ENCODE results near the gene CREB5. TPM values are rescaled to one million over a fixed set of nuclear protein-coding genes. Genes with fewer than 3 reads are reported as not detected.
"Not testable (repeated sequence)": the region's sequence is repeated elsewhere in the genome, so short reads cannot be mapped to it uniquely, and the experiment has no call there.

The CREB5 gene
- total RNA-seq, 2 experiments from 2014 or later = not detected

- CTCF ChIA-PET = no interaction called here
- H3K4me3 Mint-ChIP-seq = no peak overlapping the region
- H3K4me1 Mint-ChIP-seq (ENCODE audit: low read depth) = no peaks in the 10 kb centered on the region
- ATAC-seq (no peak), DNase-seq (no peak)
- H3K36me3 Mint-ChIP-seq (ENCODE audit: low read depth) = no peaks in the 10 kb centered on the region
- POLR2A ChIA-PET = no interaction called here
- H3K27ac Mint-ChIP-seq = no peak overlapping the region
- peaks cover 5% of the 10 kb centered on the region for H3K9me3 Mint-ChIP-seq (ENCODE audit: insufficient read depth)
- H3K27me3 Mint-ChIP-seq (ENCODE audit: low read depth) = peaks cover 16% of the 10 kb centered on the region
Measured at GRCh38 chr7:28551331-28551730, 139.0 kb downstream of the CREB5 start.

DNA sequence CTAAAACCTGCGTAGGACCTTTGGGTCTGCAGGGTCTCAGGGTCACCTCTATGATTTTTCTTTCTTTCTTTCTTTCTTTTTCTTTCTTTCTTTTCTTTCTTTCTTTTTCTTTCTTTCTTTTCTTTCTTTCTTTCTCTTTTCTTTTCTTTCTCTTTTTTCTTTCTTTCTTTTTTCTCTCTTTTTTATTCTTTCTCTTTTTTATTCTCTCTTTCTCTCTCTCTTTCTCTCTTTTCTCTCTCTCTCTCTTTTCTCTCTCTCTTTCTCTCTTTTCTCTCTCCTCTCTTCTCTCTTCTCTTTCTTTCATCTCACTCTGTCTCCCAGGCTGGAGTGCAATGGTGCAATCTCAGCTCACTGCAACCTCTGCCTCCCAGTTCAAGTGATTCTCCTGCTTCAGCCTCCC, 139.4 kb downstream of the CREB5 start:
- DNase-seq; H3K27ac Mint-ChIP-seq; H3K36me3 Mint-ChIP-seq (ENCODE audit: low read depth); ATAC-seq; H3K4me3 Mint-ChIP-seq; H3K9me3 Mint-ChIP-seq (ENCODE audit: insufficient read depth); CTCF ChIA-PET; POLR2A ChIA-PET; H3K4me1 Mint-ChIP-seq (ENCODE audit: low read depth): not testable (repeated sequence)
- peaks cover 19% of the 10 kb centered on the region for H3K27me3 Mint-ChIP-seq (ENCODE audit: low read depth)

DNA sequence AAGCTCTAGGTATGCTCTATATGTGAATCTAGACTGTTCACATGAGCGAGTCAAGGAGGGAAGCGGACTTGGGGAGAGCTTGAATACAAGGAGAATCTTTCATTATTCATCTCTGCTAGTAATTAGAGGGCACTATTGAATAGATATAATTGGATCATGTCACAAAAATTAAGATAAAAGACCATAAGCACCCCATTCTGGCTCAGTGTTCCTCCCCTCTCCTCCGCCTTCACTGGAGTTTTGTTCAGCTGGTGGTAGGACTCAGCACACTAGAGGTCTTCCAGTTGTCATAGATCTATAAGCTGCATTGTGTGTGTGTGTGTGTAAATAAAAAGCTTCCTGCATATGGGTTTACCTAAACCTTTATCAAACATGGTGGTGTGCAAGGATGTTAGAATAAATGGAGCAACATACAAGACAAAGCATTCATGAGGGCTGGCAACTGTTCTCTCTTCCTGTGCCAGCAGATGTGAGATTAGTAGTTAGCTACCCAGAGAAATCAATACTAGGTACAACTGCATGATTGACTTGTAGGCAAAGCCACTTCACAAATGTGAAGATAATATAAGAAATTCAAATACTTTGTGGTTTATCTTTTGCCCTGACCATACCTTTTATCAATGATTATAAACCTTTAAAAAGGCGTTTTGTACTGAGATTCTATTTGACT, 142.6 kb downstream of the CREB5 start:
- Mint-ChIP-seq H3K9me3 (ENCODE audit: insufficient read depth) (no peaks in the 10 kb centered on the region), H3K4me3 (no peak overlapping the region), H3K27me3 (ENCODE audit: low read depth) (peaks cover 24% of the 10 kb centered on the region), H3K36me3 (ENCODE audit: low read depth) (no peaks in the 10 kb centered on the region), H3K27ac (no peak overlapping the region), H3K4me1 (ENCODE audit: low read depth) (no peaks in the 10 kb centered on the region)
- ChIA-PET CTCF (no interaction called here), POLR2A (no interaction called here)
- ATAC-seq (no peak), DNase-seq (no peak)

- no peak for DNase-seq
- ChIA-PET POLR2A (no interaction called here), CTCF (no interaction called here)
- H3K27ac Mint-ChIP-seq = no peak overlapping the region
- H3K4me1 Mint-ChIP-seq (ENCODE audit: low read depth) = no peaks in the 10 kb centered on the region
- no peaks in the 10 kb centered on the region for H3K36me3 Mint-ChIP-seq (ENCODE audit: low read depth)
- H3K9me3 Mint-ChIP-seq (ENCODE audit: insufficient read depth) = no peaks in the 10 kb centered on the region
- ATAC-seq = no peak
- no peak overlapping the region for H3K4me3 Mint-ChIP-seq
- peaks cover 16% of the 10 kb centered on the region for H3K27me3 Mint-ChIP-seq (ENCODE audit: low read depth)
Measured at GRCh38 chr7:28556025-28556424, 143.7 kb downstream of the CREB5 start.

DNA sequence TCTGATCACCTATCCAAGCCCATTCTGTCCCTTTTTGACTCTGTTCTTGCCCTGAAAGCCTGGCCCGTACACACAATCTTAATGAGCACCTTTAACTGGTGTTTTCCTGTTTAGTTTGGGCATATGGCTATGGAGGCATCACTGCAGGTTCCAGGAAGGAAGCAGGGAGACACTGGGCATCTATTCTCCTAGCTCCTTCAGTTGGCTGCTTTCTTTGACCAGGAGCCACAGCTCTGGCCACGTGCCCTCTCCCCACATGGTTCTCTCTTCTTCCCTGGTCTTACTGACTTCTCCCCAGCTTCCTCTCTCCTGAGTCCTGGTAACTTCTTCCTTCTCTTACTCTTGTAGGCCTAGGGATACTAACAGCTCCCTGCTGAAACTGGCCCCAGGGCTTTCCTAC, 144.4 kb downstream of the CREB5 start:
- Mint-ChIP-seq H3K36me3 (ENCODE audit: low read depth) (no peaks in the 10 kb centered on the region), H3K9me3 (ENCODE audit: insufficient read depth) (no peaks in the 10 kb centered on the region), H3K4me1 (ENCODE audit: low read depth) (no peaks in the 10 kb centered on the region), H3K4me3 (no peak overlapping the region), H3K27ac (no peak overlapping the region), H3K27me3 (ENCODE audit: low read depth) (peaks cover 13% of the 10 kb centered on the region)
- ATAC-seq = no peak
- no peak for DNase-seq
- CTCF ChIA-PET = interaction anchor here (0.7 kb wide), 1 partner anchor 276 kb away, joined by 3 read pairs; no protein-coding TSS in a partner anchor
- POLR2A ChIA-PET = no interaction called here

DNA sequence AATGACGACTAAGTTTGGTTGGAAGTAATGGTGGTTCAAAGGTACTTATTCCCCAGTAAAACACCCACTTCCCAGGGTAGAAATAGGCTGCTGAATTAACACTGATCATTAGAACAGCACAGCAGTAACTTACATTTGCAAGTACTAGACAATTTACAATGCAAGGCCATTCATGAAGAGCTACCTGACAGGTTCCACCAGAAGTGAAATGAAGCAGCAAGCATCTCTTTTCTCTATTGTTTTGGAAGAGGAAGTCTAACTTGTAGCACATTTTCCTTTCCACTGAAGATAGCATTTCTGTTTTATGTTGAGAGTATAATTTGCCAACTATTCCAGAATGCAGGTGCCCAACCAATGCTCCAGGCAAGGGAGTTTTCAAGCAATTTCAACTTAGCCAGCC, 145.9 kb downstream of the CREB5 start:
- ATAC-seq = no peak
- POLR2A ChIA-PET = no interaction called here
- no peak overlapping the region for H3K4me3 Mint-ChIP-seq
- no peak overlapping the region for H3K27ac Mint-ChIP-seq
- peaks cover 15% of the 10 kb centered on the region for H3K27me3 Mint-ChIP-seq (ENCODE audit: low read depth)
- DNase-seq = no peak
- H3K4me1 Mint-ChIP-seq (ENCODE audit: low read depth) = no peaks in the 10 kb centered on the region
- H3K9me3 Mint-ChIP-seq (ENCODE audit: insufficient read depth) = no peaks in the 10 kb centered on the region
- H3K36me3 Mint-ChIP-seq (ENCODE audit: low read depth) = no peaks in the 10 kb centered on the region
- CTCF ChIA-PET = no interaction called here

- Mint-ChIP-seq H3K27ac (no peak overlapping the region), H3K4me3 (no peak overlapping the region), H3K4me1 (ENCODE audit: low read depth) (no peaks in the 10 kb centered on the region), H3K27me3 (ENCODE audit: low read depth) (peaks cover 16% of the 10 kb centered on the region), H3K9me3 (ENCODE audit: insufficient read depth) (no peaks in the 10 kb centered on the region), H3K36me3 (ENCODE audit: low read depth) (no peaks in the 10 kb centered on the region)
- no peak for ATAC-seq
- POLR2A ChIA-PET = no interaction called here
- CTCF ChIA-PET = no interaction called here
- no peak for DNase-seq
Measured at GRCh38 chr7:28560767-28561166, 148.4 kb downstream of the CREB5 start.

GRCh38 chr7:28564033-28564432, 151.7 kb downstream of the CREB5 start:
- no peak for ATAC-seq
- Mint-ChIP-seq H3K4me1 (ENCODE audit: low read depth) (peaks cover 3% of the 10 kb centered on the region), H3K27me3 (ENCODE audit: low read depth) (peaks cover 13% of the 10 kb centered on the region), H3K4me3 (no peak overlapping the region), H3K9me3 (ENCODE audit: insufficient read depth) (no peaks in the 10 kb centered on the region), H3K36me3 (ENCODE audit: low read depth) (no peaks in the 10 kb centered on the region), H3K27ac (no peak overlapping the region)
- CTCF ChIA-PET = no interaction called here
- POLR2A ChIA-PET = no interaction called here
- no peak for DNase-seq

GRCh38 chr7:28564755-28565374, 152.5 kb downstream of the CREB5 start:
- ChIA-PET CTCF (no interaction called here), POLR2A (no interaction called here)
- Mint-ChIP-seq H3K36me3 (ENCODE audit: low read depth) (no peaks in the 10 kb centered on the region), H3K27me3 (ENCODE audit: low read depth) (peaks cover 13% of the 10 kb centered on the region), H3K4me1 (ENCODE audit: low read depth) (peaks cover 3% of the 10 kb centered on the region), H3K4me3 (no peak overlapping the region), H3K27ac (no peak overlapping the region), H3K9me3 (ENCODE audit: insufficient read depth) (no peaks in the 10 kb centered on the region)
- ATAC-seq (no peak), DNase-seq (no peak)

DNA sequence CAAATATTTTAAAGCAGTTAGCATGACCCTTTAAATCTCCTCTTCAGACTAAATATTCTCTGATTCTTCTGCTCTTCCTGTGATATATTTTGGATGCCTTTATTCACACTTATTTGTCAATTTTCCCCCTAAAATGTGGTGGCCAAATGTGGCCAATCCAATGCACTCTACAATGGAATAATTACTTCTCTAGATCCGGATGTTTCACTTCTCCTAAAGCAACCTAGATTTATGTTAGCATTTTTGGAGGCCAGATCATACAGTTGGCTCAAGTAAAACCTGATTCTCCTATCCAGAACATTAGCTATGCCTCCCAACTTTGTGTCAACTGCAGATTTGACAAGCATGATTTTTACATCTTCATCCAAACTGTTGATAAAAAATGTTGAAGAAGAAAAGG, 153.7 kb downstream of the CREB5 start:
- Mint-ChIP-seq H3K36me3 (ENCODE audit: low read depth) (no peaks in the 10 kb centered on the region), H3K27ac (no peak overlapping the region), H3K9me3 (ENCODE audit: insufficient read depth) (no peaks in the 10 kb centered on the region), H3K4me3 (no peak overlapping the region), H3K27me3 (ENCODE audit: low read depth) (peaks cover 13% of the 10 kb centered on the region), H3K4me1 (ENCODE audit: low read depth) (peaks cover 3% of the 10 kb centered on the region)
- ChIA-PET CTCF (no interaction called here), POLR2A (no interaction called here)
- no peak for DNase-seq
- ATAC-seq = no peak

- CTCF ChIA-PET = no interaction called here
Measured at GRCh38 chr7:28570113-28570969, 158.0 kb downstream of the CREB5 start.

GRCh38 chr7:28570970-28571288, 158.6 kb downstream of the CREB5 start:
- CTCF ChIA-PET = no interaction called here
- POLR2A ChIA-PET = no interaction called here
- DNase-seq = no peak
- peaks cover 3% of the 10 kb centered on the region for H3K4me1 Mint-ChIP-seq (ENCODE audit: low read depth)
- H3K36me3 Mint-ChIP-seq (ENCODE audit: low read depth) = no peaks in the 10 kb centered on the region
- no peak overlapping the region for H3K27ac Mint-ChIP-seq
- ATAC-seq = no peak
- no peaks in the 10 kb centered on the region for H3K9me3 Mint-ChIP-seq (ENCODE audit: insufficient read depth)
- no peak overlapping the region for H3K4me3 Mint-ChIP-seq
- peaks cover 12% of the 10 kb centered on the region for H3K27me3 Mint-ChIP-seq (ENCODE audit: low read depth)

More at GRCh38 chr7:28570113-28570969, 158.0 kb downstream of the CREB5 start:
- Mint-ChIP-seq H3K27me3 (ENCODE audit: low read depth) (peaks cover 12% of the 10 kb centered on the region), H3K36me3 (ENCODE audit: low read depth) (no peaks in the 10 kb centered on the region), H3K4me1 (ENCODE audit: low read depth) (peaks cover 3% of the 10 kb centered on the region), H3K4me3 (no peak overlapping the region), H3K9me3 (ENCODE audit: insufficient read depth) (no peaks in the 10 kb centered on the region), H3K27ac (no peak overlapping the region)
- ATAC-seq (no peak), DNase-seq (no peak)
- POLR2A ChIA-PET = no interaction called here
